SK-N-SH treated with all-trans-retinoic acid at 6 μM for 48 hours (cell line): ENCODE results near the gene OXCT1.

ENCODE experiments used
- ATAC-seq: fragments of 200-7000 bp; cut with Tn5 transposase; 3 replicates; pipeline ENCODE4 v1.9.1; 2020; ENCODE audit warnings: mild to moderate bottlenecking, moderate library complexity
- ARNTL ChIP-seq: fragments of 450-650 bp; formaldehyde crosslinking; IDR thresholded peaks from 2 replicates; pipeline ENCODE4 v1.5.0; 2020; ENCODE audit warnings: low read depth, mild to moderate bottlenecking, moderate library complexity, borderline replicate concordance
- BACH2 ChIP-seq: fragments of 250-450 bp; sonication (Bioruptor Pico); IDR thresholded peaks from 2 replicates; pipeline ENCODE4 v1.9.0; 2021; ENCODE audit warnings: mild to moderate bottlenecking, borderline replicate concordance
- CSDC2 ChIP-seq: fragments of 250-450 bp; sonication (Bioruptor Pico); IDR thresholded peaks from 2 replicates; pipeline ENCODE4 v1.5.0; 2020; ENCODE audit warnings: mild to moderate bottlenecking, moderate library complexity
- ESRRG ChIP-seq: fragments of 250-450 bp; sonication (Bioruptor Pico); IDR thresholded peaks from 2 replicates; pipeline ENCODE4 v1.6.1; 2021; ENCODE audit warnings: mild to moderate bottlenecking
- GLIS3 ChIP-seq: fragments of 250-450 bp; sonication (Bioruptor Pico); IDR thresholded peaks from 2 replicates; pipeline ENCODE4 v1.5.0; 2020; ENCODE audit warnings: mild to moderate bottlenecking, moderate library complexity
- ISL1 ChIP-seq: fragments of 250-450 bp; sonication (Bioruptor Pico); IDR thresholded peaks from 2 replicates; pipeline ENCODE4 v2.1.2; 2022; ENCODE audit warnings: mild to moderate bottlenecking, moderate library complexity
- PPARA ChIP-seq: fragments of 250-450 bp; sonication (Bioruptor Pico); IDR thresholded peaks from 2 replicates; pipeline ENCODE4 v1.5.0; 2020; ENCODE audit warnings: mild to moderate bottlenecking, borderline replicate concordance
- RARB ChIP-seq: fragments of 250-450 bp; sonication (Bioruptor Pico); IDR thresholded peaks from 2 replicates; pipeline ENCODE4 v1.8.0; 2021; ENCODE audit warnings: mild to moderate bottlenecking, moderate library complexity
- SNAI2 ChIP-seq: fragments of 250-450 bp; sonication (Bioruptor Pico); IDR thresholded peaks from 2 replicates; pipeline ENCODE4 v1.5.0; 2020; ENCODE audit warnings: mild to moderate bottlenecking, moderate library complexity
- TCF4 ChIP-seq: fragments of 250-450 bp; sonication (Bioruptor Pico); IDR thresholded peaks from 2 replicates; pipeline ENCODE4 v1.8.0; 2021; ENCODE audit warnings: mild to moderate bottlenecking, moderate library complexity, borderline replicate concordance
- TOX ChIP-seq: fragments of 250-450 bp; sonication (Bioruptor Pico); IDR thresholded peaks from 2 replicates; pipeline ENCODE4 v1.8.0; 2021; ENCODE audit warnings: mild to moderate bottlenecking, moderate library complexity, borderline replicate concordance
- ZC3H10 ChIP-seq: fragments of 250-450 bp; sonication (Bioruptor Pico); IDR thresholded peaks from 2 replicates; pipeline ENCODE4 v1.5.1; 2021; ENCODE audit warnings: mild to moderate bottlenecking, moderate library complexity
- ZFP30 ChIP-seq: fragments of 450-650 bp; formaldehyde crosslinking; IDR thresholded peaks from 2 replicates; pipeline ENCODE4 v1.5.0; 2022; ENCODE audit warnings: mild to moderate bottlenecking, moderate library complexity
- ZNF70 ChIP-seq: fragments of 450-650 bp; formaldehyde crosslinking; IDR thresholded peaks from 2 replicates; pipeline ENCODE4 v1.5.0; 2020; ENCODE audit warnings: mild to moderate bottlenecking, moderate library complexity
- TF ChIP-seq, protein P1 (sequence below): fragments of 250-450 bp; sonication (Bioruptor Pico); IDR thresholded peaks from 2 replicates; pipeline ENCODE4 v1.8.0; 2020; ENCODE audit warnings: mild to moderate bottlenecking, moderate library complexity, borderline replicate concordance
- TF ChIP-seq, protein P2 (sequence below): fragments of 250-450 bp; sonication (Bioruptor Pico); IDR thresholded peaks from 2 replicates; pipeline ENCODE4 v1.5.1; 2021; ENCODE audit warnings: mild to moderate bottlenecking, moderate library complexity
- TF ChIP-seq, protein P3 (sequence below): fragments of 250-450 bp; sonication (Bioruptor Pico); IDR thresholded peaks from 2 replicates; pipeline ENCODE4 v1.8.0; 2021; ENCODE audit warnings: low read depth, mild to moderate bottlenecking, moderate library complexity, borderline replicate concordance
- TF ChIP-seq, protein P4 (sequence below): fragments of 250-450 bp; sonication (Bioruptor Pico); IDR thresholded peaks from 2 replicates; pipeline ENCODE4 v1.5.0; 2020; ENCODE audit warnings: mild to moderate bottlenecking, moderate library complexity

Gene OXCT1

DNA sequence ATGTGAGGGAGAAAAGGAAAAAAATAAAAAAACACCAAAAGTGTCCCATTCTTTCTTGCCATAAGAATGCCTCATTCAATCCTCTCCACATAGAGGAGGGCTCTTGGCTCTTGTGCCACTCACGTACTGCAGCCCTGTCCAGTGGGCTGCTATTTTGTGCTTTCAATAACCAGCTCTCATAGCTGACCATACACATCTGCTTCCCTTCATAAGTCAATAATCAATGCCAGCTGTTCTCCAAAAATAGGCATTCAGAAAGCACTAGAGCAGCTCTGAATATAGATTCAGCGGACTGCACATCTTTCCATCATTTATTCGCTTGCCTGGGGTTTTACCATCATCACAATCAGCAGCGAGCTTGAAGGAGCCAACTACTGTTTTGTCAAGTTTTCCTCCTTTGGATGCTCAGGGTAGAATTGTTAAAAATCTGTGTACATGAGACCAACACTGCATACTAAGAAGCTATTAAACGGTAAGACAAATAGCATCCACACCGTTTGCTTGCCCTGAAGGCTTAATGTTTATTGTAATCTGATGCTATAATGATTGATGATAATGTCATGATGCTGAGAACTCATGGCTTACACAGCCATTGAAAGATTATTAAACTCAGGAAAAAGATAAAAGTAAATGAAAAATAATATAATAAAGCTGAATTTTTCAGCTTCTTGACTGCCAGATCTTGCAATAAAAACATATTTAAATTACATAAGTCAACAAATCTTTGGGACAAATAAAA is 80.0 kb downstream of the OXCT1 start:
- ATAC-seq: peak; percentile 65
- TF ChIP-seq PPARA (CRISPR knock-in tag) (no peak), ZFP30 (CRISPR knock-in tag) (no peak), ARNTL (no peak), TOX (CRISPR knock-in tag) (no peak), ESRRG (CRISPR knock-in tag) (no peak), BACH2 (CRISPR knock-in tag) (no peak), ZNF70 (CRISPR knock-in tag) (no peak), RARB (CRISPR knock-in tag) (no peak), TCF4 (CRISPR knock-in tag) (peak; percentile 91), CSDC2 (CRISPR knock-in tag) (no peak), GLIS3 (no peak)
- TF ChIP-seq, protein P1, sequence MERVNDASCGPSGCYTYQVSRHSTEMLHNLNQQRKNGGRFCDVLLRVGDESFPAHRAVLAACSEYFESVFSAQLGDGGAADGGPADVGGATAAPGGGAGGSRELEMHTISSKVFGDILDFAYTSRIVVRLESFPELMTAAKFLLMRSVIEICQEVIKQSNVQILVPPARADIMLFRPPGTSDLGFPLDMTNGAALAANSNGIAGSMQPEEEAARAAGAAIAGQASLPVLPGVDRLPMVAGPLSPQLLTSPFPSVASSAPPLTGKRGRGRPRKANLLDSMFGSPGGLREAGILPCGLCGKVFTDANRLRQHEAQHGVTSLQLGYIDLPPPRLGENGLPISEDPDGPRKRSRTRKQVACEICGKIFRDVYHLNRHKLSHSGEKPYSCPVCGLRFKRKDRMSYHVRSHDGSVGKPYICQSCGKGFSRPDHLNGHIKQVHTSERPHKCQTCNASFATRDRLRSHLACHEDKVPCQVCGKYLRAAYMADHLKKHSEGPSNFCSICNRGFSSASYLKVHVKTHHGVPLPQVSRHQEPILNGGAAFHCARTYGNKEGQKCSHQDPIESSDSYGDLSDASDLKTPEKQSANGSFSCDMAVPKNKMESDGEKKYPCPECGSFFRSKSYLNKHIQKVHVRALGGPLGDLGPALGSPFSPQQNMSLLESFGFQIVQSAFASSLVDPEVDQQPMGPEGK (CRISPR knock-in tag): no peak
- TF ChIP-seq, protein P2, sequence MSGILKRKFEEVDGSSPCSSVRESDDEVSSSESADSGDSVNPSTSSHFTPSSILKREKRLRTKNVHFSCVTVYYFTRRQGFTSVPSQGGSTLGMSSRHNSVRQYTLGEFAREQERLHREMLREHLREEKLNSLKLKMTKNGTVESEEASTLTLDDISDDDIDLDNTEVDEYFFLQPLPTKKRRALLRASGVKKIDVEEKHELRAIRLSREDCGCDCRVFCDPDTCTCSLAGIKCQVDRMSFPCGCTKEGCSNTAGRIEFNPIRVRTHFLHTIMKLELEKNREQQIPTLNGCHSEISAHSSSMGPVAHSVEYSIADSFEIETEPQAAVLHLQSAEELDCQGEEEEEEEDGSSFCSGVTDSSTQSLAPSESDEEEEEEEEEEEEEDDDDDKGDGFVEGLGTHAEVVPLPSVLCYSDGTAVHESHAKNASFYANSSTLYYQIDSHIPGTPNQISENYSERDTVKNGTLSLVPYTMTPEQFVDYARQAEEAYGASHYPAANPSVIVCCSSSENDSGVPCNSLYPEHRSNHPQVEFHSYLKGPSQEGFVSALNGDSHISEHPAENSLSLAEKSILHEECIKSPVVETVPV (CRISPR knock-in tag): no peak
- TF ChIP-seq, protein P3, sequence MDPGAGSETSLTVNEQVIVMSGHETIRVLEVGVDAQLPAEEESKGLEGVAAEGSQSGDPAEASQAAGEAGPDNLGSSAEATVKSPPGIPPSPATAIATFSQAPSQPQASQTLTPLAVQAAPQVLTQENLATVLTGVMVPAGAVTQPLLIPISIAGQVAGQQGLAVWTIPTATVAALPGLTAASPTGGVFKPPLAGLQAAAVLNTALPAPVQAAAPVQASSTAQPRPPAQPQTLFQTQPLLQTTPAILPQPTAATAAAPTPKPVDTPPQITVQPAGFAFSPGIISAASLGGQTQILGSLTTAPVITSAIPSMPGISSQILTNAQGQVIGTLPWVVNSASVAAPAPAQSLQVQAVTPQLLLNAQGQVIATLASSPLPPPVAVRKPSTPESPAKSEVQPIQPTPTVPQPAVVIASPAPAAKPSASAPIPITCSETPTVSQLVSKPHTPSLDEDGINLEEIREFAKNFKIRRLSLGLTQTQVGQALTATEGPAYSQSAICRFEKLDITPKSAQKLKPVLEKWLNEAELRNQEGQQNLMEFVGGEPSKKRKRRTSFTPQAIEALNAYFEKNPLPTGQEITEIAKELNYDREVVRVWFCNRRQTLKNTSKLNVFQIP: no peak
- TF ChIP-seq, protein P4, sequence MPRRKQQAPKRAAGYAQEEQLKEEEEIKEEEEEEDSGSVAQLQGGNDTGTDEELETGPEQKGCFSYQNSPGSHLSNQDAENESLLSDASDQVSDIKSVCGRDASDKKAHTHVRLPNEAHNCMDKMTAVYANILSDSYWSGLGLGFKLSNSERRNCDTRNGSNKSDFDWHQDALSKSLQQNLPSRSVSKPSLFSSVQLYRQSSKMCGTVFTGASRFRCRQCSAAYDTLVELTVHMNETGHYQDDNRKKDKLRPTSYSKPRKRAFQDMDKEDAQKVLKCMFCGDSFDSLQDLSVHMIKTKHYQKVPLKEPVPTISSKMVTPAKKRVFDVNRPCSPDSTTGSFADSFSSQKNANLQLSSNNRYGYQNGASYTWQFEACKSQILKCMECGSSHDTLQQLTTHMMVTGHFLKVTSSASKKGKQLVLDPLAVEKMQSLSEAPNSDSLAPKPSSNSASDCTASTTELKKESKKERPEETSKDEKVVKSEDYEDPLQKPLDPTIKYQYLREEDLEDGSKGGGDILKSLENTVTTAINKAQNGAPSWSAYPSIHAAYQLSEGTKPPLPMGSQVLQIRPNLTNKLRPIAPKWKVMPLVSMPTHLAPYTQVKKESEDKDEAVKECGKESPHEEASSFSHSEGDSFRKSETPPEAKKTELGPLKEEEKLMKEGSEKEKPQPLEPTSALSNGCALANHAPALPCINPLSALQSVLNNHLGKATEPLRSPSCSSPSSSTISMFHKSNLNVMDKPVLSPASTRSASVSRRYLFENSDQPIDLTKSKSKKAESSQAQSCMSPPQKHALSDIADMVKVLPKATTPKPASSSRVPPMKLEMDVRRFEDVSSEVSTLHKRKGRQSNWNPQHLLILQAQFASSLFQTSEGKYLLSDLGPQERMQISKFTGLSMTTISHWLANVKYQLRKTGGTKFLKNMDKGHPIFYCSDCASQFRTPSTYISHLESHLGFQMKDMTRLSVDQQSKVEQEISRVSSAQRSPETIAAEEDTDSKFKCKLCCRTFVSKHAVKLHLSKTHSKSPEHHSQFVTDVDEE (CRISPR knock-in tag): peak; percentile 83

DNA sequence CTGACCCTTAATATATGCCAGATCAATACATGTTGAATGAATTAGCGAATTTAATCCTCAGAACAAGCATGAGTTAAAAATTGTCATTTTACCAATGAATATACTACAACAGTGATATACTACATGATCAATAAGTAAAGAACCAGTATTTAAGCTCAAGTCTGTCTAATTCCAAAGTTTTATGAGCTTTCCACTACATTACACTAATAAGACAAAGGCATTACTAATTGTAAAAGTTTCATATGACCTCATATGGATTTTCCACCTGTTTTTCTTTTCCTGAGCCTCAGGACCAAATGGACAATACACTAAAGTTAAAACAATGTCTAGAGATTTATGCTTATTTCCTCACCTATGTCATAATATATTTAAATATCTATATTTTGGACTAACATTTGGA is 80.8 kb downstream of the OXCT1 start:
- ATAC-seq: no peak

More for the DNA sequence above, 80.8 kb downstream of the OXCT1 start:
- TF ChIP-seq ISL1: no peak
- no peak for TF ChIP-seq TCF4 (CRISPR knock-in tag)
- no peak for TF ChIP-seq SNAI2
- TF ChIP-seq, protein P4 (CRISPR knock-in tag): no peak
- TF ChIP-seq, protein P1 (CRISPR knock-in tag): no peak
- TF ChIP-seq ZC3H10: no peak
- TF ChIP-seq, protein P3: no peak
- no peak for TF ChIP-seq ZFP30 (CRISPR knock-in tag)
- TF ChIP-seq ZNF70 (CRISPR knock-in tag): no peak
- no peak for TF ChIP-seq CSDC2 (CRISPR knock-in tag)
- TF ChIP-seq GLIS3: no peak
- TF ChIP-seq ESRRG (CRISPR knock-in tag): no peak
